GM21381 (cell line): ENCODE measurements around the gene BTNL8.

Experiments
- ATAC-seq: cut with Tn5 transposase; IDR thresholded peaks from one replicate; pipeline ENCODE4 v1.9.1; 2021; ENCODE audit warnings: mild to moderate bottlenecking, moderate library complexity; ENCODE audit not compliant: unreplicated experiment

The BTNL8 gene

DNA sequence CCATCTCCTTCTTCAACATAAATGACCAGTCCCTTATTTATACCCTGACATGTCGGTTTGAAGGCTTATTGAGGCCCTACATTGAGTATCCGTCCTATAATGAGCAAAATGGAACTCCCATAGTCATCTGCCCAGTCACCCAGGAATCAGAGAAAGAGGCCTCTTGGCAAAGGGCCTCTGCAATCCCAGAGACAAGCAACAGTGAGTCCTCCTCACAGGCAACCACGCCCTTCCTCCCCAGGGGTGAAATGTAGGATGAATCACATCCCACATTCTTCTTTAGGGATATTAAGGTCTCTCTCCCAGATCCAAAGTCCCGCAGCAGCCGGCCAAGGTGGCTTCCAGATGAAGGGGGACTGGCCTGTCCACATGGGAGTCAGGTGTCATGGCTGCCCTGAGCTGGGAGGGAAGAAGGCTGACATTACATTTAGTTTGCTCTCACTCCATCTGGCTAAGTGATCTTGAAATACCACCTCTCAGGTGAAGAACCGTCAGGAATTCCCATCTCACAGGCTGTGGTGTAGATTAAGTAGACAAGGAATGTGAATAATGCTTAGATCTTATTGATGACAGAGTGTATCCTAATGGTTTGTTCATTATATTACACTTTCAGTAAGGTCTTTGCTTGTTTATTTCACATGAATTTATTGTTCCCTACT is 51.5 kb downstream of the BTNL8 start:
- ATAC-seq, result no peak

GRCh38 chr5:180959661-180960060 is 60.7 kb downstream of the BTNL8 start:
- ATAC-seq, result no peak

GRCh38 chr5:180960209-180960608 is 61.2 kb downstream of the BTNL8 start:
- no peak for ATAC-seq

- ATAC-seq, result no peak
Observed at GRCh38 chr5:180969406-180969805, 70.4 kb downstream of the BTNL8 start.

GRCh38 chr5:180970336-180970735 is 71.4 kb downstream of the BTNL8 start:
- no peak for ATAC-seq

GRCh38 chr5:180970875-180971274 is 71.9 kb downstream of the BTNL8 start:
- ATAC-seq, result no peak

DNA sequence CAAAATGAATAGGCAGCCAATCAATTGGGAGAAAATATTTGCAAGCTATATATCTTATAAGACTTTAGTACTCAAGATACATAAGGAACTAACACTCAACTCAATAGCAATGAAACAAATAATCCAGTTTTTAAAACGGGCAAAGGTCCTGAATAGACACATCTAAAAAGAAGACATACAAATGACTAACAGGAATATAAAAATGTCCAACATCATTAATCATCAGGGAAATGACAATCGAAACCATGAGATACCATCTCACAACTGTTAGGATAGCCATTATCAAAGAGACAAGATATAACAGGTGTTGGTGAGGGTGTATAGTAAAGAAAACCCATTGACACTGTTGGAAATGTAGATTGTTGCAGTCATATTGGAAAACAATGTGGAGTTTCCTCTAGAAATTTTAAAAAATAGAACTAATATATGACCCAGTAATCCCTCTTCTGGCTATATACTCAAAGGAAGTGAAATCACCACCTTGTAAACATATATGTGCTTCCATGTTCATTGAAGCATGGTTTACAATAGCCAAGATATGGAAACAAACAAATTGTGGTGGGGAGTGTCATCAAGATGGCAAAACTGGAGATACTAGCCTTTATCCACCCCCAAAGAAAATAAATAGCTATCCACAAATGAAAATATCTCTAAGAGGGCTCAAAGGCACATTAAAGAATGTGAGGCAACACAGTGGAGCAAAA is 75.8 kb downstream of the BTNL8 start:
- ATAC-seq, result peak; percentile 25

- ATAC-seq, result peak; percentile 94
Observed at GRCh38 chr5:180975338-180975737, 76.4 kb downstream of the BTNL8 start.

DNA sequence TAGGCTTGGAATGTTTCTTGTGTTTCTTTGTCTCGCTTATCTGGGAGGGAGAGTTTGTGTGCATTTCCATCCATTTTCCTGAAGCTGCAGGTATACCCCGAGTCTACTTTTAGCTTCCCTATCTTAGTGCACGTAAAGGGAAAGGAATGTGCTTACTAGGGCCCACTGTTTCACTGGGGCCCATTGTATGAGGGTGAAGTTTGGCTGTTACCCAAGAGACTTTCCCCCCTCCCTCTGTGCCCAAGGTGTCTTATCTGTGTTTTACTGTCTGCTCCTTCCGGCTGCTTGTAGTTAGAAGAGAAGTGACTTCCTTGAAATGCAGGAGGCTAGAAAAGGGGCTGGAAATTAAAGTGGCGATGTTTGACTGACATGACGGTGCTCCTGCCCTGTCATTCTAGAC is 77.6 kb downstream of the BTNL8 start:
- no peak for ATAC-seq

GRCh38 chr5:180977852-180978251 is 78.9 kb downstream of the BTNL8 start:
- no peak for ATAC-seq

DNA sequence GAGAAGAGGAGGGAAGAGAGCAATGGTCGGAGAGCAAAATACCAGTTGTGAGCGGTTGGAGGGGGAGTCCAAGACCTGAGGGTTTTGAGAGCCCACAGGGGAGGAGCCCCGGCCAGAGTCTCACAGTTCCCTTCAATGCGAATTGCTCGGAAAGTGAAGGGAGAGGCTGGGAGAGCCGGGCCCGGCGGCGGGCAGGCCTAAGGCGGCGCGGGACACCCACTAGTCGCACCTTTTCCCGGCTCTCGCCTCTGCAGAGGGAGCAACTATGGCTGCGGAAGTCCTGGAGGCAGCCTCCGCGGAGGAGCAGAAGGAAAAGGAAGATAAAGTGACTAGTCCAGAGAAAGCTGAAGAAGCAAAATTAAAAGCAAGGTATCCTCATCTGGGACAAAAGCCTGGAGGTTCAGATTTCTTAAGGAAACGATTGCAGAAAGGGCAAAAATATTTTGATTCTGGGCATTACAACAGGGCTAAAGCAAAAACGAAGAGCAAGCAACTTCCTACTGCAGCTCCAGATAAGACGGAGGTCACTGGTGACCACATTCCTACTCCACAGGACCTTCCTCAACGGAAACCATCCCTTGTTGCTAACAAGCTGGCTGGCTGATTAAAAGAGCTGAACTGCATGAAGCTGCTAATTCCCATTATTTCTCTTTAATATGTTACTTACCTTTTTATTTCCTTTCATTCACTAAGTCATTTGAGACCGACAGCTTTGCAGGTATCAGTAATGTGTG is 83.2 kb downstream of the BTNL8 start:
- ATAC-seq, result no peak

DNA sequence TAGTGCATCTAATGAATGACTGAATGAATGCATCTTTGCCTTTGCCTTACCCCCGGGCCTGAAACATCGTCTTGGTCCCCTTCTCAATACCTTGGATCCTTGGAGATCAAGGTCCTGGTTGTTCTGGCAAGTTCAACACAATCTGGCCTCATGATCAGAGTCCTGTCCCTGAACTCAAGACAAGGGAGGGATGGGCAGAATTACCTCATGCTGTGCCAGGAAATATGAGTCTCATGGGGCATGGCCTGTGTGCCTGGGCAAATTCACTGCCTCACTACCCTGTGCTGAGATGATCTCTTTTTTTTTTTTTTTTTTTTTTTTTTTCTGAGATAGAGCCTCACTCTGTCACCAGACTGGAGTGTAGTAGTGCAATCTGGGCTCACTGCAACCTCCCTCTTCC is 89.1 kb downstream of the BTNL8 start:
- no peak for ATAC-seq

GRCh38 chr5:180988592-180988991 is 89.6 kb downstream of the BTNL8 start, which contains the start of gene BTNL3:
Gene BTNL3 (plus strand): TSS chr5:180988846. CDS start chr5:180989029, 183 bp downstream.
- ATAC-seq, result no peak

GRCh38 chr5:180990086-180990881 is 91.3 kb downstream of the BTNL8 start:
- ATAC-seq, result no peak

- ATAC-seq, result no peak
Observed at GRCh38 chr5:180990882-180991242, 91.9 kb downstream of the BTNL8 start.
